Forelimb muscle (tissue), 1 donor: ENCODE results near the gene ACTL7B. TPM values are rescaled to one million over a fixed set of nuclear protein-coding genes. Genes with fewer than 3 reads are reported as not detected.
"Not testable (repeated sequence)": the region's sequence is repeated elsewhere in the genome, so short reads cannot be mapped to it uniquely, and the experiment has no call there.

Source experiments
- DNase-seq: peaks from one replicate; pipeline ENCODE4 v3.0.0-alpha.2; 2013; ENCODE audit warnings: low read depth
- polyA plus RNA-seq: library from polyadenylated mRNA; unstranded; fragments of 120-200 nt; gene quantifications from one replicate; pipeline ENCODE4 v1.2.1, GENCODE V29; 2013; ENCODE audit not compliant: insufficient read length

The ACTL7B gene
- not detected for polyA plus RNA-seq

- DNase-seq: no peak
Measured at GRCh38 chr9:108855888-108856287, at the start of gene ACTL7B. Gene ACTL7B (minus strand): TSS chr9:108855986. CDS start chr9:108855930, 56 bp downstream.

GRCh38 chr9:108905494-108905893 lies 49.7 kb upstream of the ACTL7B start:
- DNase-seq: no peak

GRCh38 chr9:108904161-108904560 lies 48.4 kb upstream of the ACTL7B start:
- no peak for DNase-seq

DNA sequence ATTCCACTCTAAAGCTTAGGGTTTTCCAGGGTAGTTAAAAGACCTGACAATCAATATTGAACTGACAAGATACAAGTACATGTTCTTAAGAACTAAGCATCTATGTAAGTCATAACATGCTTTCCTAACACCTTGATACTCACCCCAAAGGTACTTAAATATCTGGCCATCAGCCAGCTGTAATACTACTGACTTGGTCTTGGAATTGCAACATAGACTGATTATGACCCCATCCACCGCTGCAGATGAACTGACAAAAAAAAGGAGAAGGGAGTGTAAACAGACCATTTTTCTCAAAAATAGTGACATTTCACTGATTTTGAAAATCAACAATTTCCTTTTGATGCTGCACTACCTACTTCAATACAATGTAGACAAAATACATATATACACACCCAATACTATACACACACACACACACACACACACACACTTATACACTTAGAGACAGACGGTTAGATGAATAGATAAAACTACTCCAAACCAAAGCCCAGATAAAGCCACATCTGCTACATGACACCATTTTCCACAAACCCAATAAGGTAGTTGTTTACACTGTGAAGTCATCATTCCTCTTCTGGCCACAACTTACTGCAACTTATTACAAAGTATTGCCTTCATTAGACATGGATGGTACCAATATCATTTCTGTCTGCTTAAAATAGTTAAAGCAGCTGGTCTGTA lies 47.8 kb upstream of the ACTL7B start:
- no peak for DNase-seq

GRCh38 chr9:108900176-108900575 lies 44.4 kb upstream of the ACTL7B start:
- DNase-seq: no peak

DNA sequence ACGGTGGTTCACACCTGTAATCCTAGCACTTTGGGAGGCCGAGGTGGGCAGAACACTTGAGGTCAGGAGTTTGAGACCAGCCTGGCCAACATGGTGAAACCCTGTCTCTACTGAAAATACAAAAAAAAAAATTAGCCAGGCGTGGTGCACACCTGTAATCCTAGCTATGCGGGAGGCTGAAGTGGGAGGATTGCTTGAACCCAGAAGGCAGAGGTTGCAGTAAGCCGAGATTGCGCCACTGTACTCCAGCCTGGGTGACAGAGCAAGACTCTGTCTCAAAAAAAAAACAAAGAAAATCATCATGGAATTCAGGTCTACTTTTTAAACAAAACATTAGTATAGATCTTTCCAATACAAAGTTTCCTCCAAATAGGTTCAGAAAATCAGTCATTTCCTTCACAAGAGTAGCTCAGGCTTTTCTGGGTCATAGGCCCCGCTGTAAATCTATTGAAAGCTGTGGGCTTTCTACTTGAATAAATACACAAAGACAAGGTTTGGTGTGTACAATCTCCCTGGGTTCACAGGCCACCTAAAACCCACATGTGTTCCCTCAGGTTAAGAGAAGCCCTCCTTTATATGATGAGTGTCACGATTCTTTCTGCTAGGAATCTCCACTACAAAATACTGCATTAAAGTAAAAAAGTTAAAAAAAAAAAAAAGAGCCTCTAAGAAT lies 43.4 kb upstream of the ACTL7B start:
- DNase-seq: not testable (repeated sequence)

DNA sequence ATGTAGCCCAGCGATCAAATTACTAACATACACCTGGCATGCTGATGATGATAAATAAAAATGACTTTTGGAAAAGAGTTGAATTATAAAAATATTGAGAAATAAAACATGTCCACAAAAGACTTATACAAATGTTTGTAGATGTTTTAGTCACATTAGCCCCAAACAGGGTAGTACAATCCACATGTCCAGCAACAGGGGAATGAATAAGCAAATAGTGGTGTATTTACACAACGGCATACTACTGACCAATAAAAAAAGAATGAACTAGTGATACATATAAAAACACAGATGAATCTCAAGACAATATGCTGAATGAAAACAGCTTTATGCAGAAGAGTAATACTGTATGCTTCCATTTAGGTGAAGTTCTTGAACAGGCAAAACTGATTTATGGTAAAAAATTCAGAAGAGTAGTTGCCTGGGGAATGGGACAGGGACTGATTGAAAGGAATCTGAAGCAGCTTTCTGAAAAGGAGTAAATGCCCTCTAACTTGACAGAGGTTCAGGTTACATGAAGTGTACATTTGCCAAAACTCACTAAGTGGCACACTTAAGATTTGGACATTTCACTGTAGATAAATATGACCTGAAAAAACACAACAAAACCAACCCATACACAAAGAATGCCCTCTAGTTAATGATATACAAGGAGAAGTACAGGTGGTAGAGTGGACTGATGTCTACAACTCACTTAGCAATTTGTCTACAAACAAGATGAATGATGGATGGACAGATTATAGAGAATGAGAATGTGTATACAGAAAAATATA lies 41.7 kb upstream of the ACTL7B start:
- DNase-seq: no peak

GRCh38 chr9:108894225-108894997 lies 38.6 kb upstream of the ACTL7B start:
- no peak for DNase-seq

DNA sequence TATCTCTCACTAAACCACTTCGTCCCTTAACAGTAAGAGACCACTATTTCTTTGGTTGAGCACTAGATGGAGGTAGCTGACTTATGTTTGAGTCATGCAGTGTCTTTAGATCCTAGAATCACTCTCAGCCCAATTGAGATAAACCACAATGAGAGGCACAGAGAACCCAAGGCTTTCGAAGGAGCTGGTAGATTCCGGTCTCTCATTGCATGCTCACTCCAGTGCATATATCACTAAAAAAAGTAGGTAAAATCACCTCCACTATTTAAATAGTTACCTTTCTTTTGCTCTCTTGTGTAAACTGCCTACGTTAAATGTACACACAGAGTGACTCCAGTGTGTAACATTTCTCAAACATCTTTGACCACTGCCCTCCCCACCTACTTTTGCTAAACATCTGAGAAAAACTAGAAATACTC lies 33.9 kb upstream of the ACTL7B start:
- peak; percentile 2 for DNase-seq

DNA sequence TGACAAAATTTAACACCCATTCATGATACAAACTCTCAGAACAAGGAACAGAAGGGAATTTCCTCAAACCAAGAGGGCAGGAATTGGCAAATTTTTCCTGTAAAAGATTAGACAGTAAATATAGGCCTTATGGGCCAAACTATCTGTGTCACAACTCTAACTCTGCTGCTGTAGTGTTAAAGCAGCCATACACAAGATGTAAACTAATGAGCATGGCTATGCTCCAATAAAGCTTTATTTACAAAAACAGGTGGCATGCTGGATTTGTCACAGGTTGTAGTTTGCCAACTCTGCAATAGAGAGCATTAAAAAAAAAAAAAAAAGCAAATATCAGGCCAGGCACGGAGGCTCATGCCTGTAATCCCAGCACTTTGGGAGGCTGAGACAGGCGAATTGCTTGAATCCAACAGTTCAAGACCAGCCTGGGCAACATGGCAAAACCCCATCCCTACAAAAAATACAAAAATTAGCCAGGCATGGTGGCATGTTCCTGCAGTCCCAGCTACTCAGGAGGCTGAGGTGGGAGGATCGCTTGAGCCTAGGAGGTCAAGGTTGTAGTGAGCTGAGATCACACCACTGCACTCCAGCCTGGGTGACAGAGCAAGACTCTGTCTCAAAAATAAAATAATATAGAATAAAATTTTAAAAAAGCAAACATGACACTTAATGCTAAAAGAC lies 30.9 kb upstream of the ACTL7B start:
- DNase-seq: not testable (repeated sequence)

- no peak for DNase-seq
Measured at GRCh38 chr9:108885643-108886348, 30.0 kb upstream of the ACTL7B start.

GRCh38 chr9:108884701-108885100 lies 28.9 kb upstream of the ACTL7B start:
- DNase-seq: no peak

- DNase-seq: no peak
Measured at GRCh38 chr9:108883085-108883484, 27.3 kb upstream of the ACTL7B start.

- DNase-seq: no peak
Measured at GRCh38 chr9:108882052-108882888, 26.5 kb upstream of the ACTL7B start.

GRCh38 chr9:108880738-108881316 lies 25.0 kb upstream of the ACTL7B start:
- DNase-seq: no peak

- no peak for DNase-seq
Measured at GRCh38 chr9:108877524-108877923, 21.7 kb upstream of the ACTL7B start.

GRCh38 chr9:108876425-108876824 lies 20.6 kb upstream of the ACTL7B start:
- DNase-seq: no peak

- DNase-seq: no peak
Measured at GRCh38 chr9:108874058-108874788, 18.4 kb upstream of the ACTL7B start.
